Hepatocyte (in vitro differentiated cells): ENCODE results near the gene EPHA4. TPM values are rescaled to one million over a fixed set of nuclear protein-coding genes. Genes with fewer than 3 reads are reported as not detected.

ENCODE experiments used
- DNase-seq: peaks from one replicate; pipeline ENCODE4 v3.0.0-alpha.2; 2016; ENCODE audit warnings: low spot score
- H2AFZ ChIP-seq: fragments of 200-600 bp; sonication (generic); 2 replicates; pipeline ENCODE4 v1.6.0; 2016; ENCODE audit warnings: antibody characterized with exemption, mild to moderate bottlenecking
- H3K27ac ChIP-seq: fragments of 200-600 bp; sonication (generic); 2 replicates; pipeline ENCODE4 v1.5.1; 2016; ENCODE audit warnings: mild to moderate bottlenecking
- H3K27me3 ChIP-seq: fragments of 200-600 bp; sonication (generic); 2 replicates; pipeline ENCODE4 v1.6.1; 2016
- H3K36me3 ChIP-seq: fragments of 200-600 bp; sonication (generic); replicated peaks from 2 replicates; pipeline ENCODE4 v1.5.1; 2016; ENCODE audit warnings: low read depth; ENCODE audit not compliant: insufficient read depth
- H3K4me1 ChIP-seq: fragments of 200-600 bp; sonication (generic); 2 replicates; pipeline ENCODE4 v1.5.1; 2016; ENCODE audit warnings: mild to moderate bottlenecking, moderate library complexity; ENCODE audit not compliant: insufficient read depth
- H3K4me2 ChIP-seq: fragments of 200-600 bp; sonication (generic); 2 replicates; pipeline ENCODE4 v1.6.0; 2016
- H3K4me3 ChIP-seq: fragments of 200-600 bp; sonication (generic); 2 replicates; pipeline ENCODE4 v1.5.1; 2016; ENCODE audit warnings: mild to moderate bottlenecking
- H3K79me2 ChIP-seq: fragments of 200-600 bp; sonication (generic); 2 replicates; pipeline ENCODE4 v1.6.0; 2017; ENCODE audit warnings: mild to moderate bottlenecking
- H3K9me2 ChIP-seq: fragments of 200-600 bp; sonication (generic); replicated peaks from 2 replicates; pipeline ENCODE4 v1.6.0; 2017; ENCODE audit warnings: mild to moderate bottlenecking; ENCODE audit not compliant: insufficient read depth
- H3K9me3 ChIP-seq: fragments of 200-600 bp; sonication (generic); 2 replicates; pipeline ENCODE4 v1.5.1; 2016; ENCODE audit warnings: low read depth, mild to moderate bottlenecking
- H4K20me1 ChIP-seq: fragments of 200-600 bp; sonication (generic); 2 replicates; pipeline ENCODE4 v1.6.0; 2016; ENCODE audit warnings: mild to moderate bottlenecking; ENCODE audit not compliant: insufficient read depth, poor library complexity, severe bottlenecking
- EZH2 ChIP-seq: fragments of 200-600 bp; sonication (generic); IDR thresholded peaks from 2 replicates; pipeline ENCODE4 v1.6.1; 2016; ENCODE audit warnings: antibody characterized with exemption, mild to moderate bottlenecking, borderline replicate concordance
- EZH2phosphoT487 ChIP-seq: fragments of 200-600 bp; sonication (generic); IDR thresholded peaks from one replicate; pipeline ENCODE4 v1.6.1; 2018; ENCODE audit warnings: antibody characterized with exemption, mild to moderate bottlenecking, low read depth, moderate library complexity; ENCODE audit not compliant: unreplicated experiment, severe bottlenecking
- WGBS: methylation state at CpG from one replicate; pipeline ENCODE4 v1.1.6; 2016; ENCODE audit warnings: low lambda C conversion rate; ENCODE audit errors: missing lambda C conversion rate; 5-methylcytosine and 5-hydroxymethylcytosine counted together
- polyA plus RNA-seq: library from polyadenylated mRNA; unstranded; fragments of >200 nt; fragmentation: Nextera tagmentation; extraction: Ambion mirVana; gene quantifications from 2 replicates; pipeline ENCODE4 v1.2.1, GENCODE V29; 2016
- total RNA-seq: library from RNA; depleted of rRNA; stranded (reverse); fragments of >200 nt; gene quantifications from 2 replicates; pipeline ENCODE4 v1.2.3, GENCODE V29; 2014
- TF ChIP-seq, protein P1 (sequence below): fragments of 200-600 bp; sonication (generic); IDR thresholded peaks from 2 replicates; pipeline ENCODE4 v1.5.1; 2016; ENCODE audit warnings: antibody characterized with exemption, mild to moderate bottlenecking; ENCODE audit not compliant: poor library complexity

Gene EPHA4
- total and polyA plus RNA-seq, 2 experiments from 2014 or later = 7.8 to 36.8 TPM

DNA sequence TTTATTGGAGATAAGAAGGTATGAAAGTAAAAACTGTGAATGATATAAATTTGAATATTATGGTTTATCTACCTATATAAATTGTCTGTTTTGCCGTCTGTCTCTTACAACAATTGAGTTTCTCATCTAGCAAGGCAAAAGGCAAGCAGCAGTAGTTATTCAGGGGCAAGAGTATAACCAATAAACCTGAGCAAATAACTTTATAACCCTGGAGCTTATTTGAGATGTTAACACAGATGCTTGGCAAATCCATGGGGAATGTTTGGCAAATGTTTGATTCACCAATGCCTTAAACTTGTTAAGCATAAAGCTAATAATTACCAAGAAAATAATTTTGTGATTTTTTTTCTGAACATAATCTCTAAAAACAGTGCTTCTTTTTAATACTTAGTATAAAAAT, 9.9 kb upstream of the EPHA4 start:
- H4K20me1 ChIP-seq = no peaks in the 10 kb centered on the region
- H3K79me2 ChIP-seq = no peaks in the 10 kb centered on the region
- WGBS = 55% methylated on average over 1 of the region's 1 CpG
- no peak overlapping the region for H2AFZ ChIP-seq
- no peaks in the 10 kb centered on the region for H3K4me1 ChIP-seq
- no peaks in the 10 kb centered on the region for H3K9me3 ChIP-seq
- H3K27me3 ChIP-seq = peaks cover 17% of the 10 kb centered on the region
- H3K9me2 ChIP-seq = no peaks in the 10 kb centered on the region
- DNase-seq = no peak
- H3K27ac ChIP-seq = no peak overlapping the region
- TF ChIP-seq, protein P1, sequence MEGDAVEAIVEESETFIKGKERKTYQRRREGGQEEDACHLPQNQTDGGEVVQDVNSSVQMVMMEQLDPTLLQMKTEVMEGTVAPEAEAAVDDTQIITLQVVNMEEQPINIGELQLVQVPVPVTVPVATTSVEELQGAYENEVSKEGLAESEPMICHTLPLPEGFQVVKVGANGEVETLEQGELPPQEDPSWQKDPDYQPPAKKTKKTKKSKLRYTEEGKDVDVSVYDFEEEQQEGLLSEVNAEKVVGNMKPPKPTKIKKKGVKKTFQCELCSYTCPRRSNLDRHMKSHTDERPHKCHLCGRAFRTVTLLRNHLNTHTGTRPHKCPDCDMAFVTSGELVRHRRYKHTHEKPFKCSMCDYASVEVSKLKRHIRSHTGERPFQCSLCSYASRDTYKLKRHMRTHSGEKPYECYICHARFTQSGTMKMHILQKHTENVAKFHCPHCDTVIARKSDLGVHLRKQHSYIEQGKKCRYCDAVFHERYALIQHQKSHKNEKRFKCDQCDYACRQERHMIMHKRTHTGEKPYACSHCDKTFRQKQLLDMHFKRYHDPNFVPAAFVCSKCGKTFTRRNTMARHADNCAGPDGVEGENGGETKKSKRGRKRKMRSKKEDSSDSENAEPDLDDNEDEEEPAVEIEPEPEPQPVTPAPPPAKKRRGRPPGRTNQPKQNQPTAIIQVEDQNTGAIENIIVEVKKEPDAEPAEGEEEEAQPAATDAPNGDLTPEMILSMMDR = no peak
- no peak for TF ChIP-seq EZH2phosphoT487
- no peak for TF ChIP-seq EZH2
- no peaks in the 10 kb centered on the region for H3K36me3 ChIP-seq
- no peak overlapping the region for H3K4me3 ChIP-seq
- H3K4me2 ChIP-seq = no peak overlapping the region

DNA sequence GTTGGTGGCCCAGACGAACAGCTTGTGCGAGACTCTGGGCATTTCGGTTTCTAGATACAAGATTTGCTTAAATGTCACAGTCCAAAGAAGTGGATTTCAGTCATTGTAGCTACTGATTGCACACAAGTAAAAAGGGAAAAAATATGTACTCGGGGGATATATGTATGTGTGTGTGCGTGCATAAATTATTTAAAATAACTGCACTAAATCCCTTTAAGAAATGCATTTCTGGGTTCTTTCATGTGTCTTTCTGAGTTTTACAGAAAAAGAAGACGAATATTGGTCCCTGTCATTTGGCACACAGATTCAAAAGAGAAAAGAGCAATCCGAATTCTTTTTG, 2.1 kb upstream of the EPHA4 start:
- H3K9me2 ChIP-seq = no peaks in the 10 kb centered on the region
- no peaks in the 10 kb centered on the region for H3K36me3 ChIP-seq
- peaks cover 26% of the 10 kb centered on the region for H3K79me2 ChIP-seq
- no peaks in the 10 kb centered on the region for H4K20me1 ChIP-seq
- 18% methylated on average over 7 of the region's 7 CpGs for WGBS
- no peaks in the 10 kb centered on the region for H3K9me3 ChIP-seq
- peaks cover 13% of the 10 kb centered on the region for H3K27me3 ChIP-seq
- peak overlapping the region; percentile 82 for H3K4me3 ChIP-seq
- no peak for TF ChIP-seq EZH2
- TF ChIP-seq, protein P1 = no peak
- TF ChIP-seq EZH2phosphoT487 = no peak
- H3K27ac ChIP-seq = peak overlapping the region; percentile 44
- DNase-seq = no peak
- H3K4me2 ChIP-seq = peak overlapping the region; percentile 99
- peak overlapping the region; percentile 78 for H2AFZ ChIP-seq
- peaks cover 14% of the 10 kb centered on the region for H3K4me1 ChIP-seq

DNA sequence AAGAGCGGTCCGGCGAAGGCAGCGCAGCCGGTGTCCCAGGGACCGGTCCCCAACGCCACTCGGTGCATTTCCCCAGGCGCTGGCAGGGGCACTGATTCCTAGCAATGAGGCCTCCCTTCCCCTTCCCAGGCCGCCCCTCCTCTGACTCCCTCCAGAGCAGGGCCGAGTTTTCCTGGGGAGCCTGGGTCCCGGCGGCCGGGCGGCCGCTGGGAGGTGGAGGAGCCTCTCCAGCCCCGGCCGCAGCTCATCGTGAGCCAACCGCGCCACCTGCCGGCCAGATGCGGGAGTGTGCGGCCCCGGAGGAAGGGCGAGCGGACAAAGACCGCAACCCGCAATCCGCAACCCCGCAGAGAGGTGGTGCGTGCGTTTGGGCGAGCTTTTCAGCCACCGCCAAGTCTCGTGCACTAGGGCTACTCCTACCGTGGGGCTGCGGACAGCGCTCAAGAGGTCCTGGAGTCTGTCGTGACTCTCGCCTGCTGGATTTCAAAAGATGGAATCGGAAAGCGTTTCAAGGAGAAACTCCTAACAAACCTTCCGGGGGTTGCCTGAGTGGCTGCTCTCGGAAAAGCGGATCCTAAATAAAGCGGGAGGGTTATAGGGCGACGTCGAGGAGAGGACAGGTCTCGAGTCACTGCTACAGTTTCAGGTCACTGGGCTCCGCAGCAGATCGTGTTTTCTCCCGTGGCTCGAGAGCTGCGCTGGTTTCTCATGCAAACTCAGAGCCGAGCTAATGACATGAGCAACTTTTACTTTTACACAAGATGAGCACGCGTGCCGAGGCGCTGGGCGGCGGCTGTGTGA, 1.5 kb upstream of the EPHA4 start:
- peak; percentile 95 for DNase-seq
- Histone ChIP-seq H3K27me3 (peaks cover 13% of the 10 kb centered on the region), H3K4me2 (peak overlapping the region; percentile 99), H3K79me2 (peaks cover 31% of the 10 kb centered on the region), H3K9me2 (no peaks in the 10 kb centered on the region), H2AFZ (peak overlapping the region; percentile 90), H3K27ac (peak overlapping the region; percentile 92), H3K4me1 (peaks cover 14% of the 10 kb centered on the region), H3K9me3 (no peaks in the 10 kb centered on the region), H3K36me3 (no peaks in the 10 kb centered on the region), H3K4me3 (peak overlapping the region; percentile 82), H4K20me1 (no peaks in the 10 kb centered on the region)
- TF ChIP-seq EZH2 (peak; percentile 55), EZH2phosphoT487 (no peak)
- TF ChIP-seq, protein P1 = peak; percentile 99
- whole genome bisulfite sequencing = 1% methylated on average over 63 of the region's 63 CpGs
